Anterior cingulate cortex (tissue), 58 donors: ENCODE data around the gene RPL37A.
A peak's percentile ranks its signal among the peaks of the same experiment; 100 is the strongest.

Experiments
- DNase-seq, 58 donors: peaks; one replicate each; lab custom pipeline; 2025; lab: John Stamatoyannopoulos, UW

RPL37A gene

GRCh38 chr2:216486271-216486670 is 12.4 kb upstream of the RPL37A start:
- DNase-seq = no peak

GRCh38 chr2:216486708-216487107 is 11.9 kb upstream of the RPL37A start:
- no peak for DNase-seq

GRCh38 chr2:216490061-216490460 is 8.6 kb upstream of the RPL37A start:
- DNase-seq = no peak

GRCh38 chr2:216491793-216492596 is 6.6 kb upstream of the RPL37A start:
- DNase-seq = no peak

- DNase-seq = peak in 18 of 58 donors; percentile 5 to 63 (median 26)
Observed at GRCh38 chr2:216492597-216493333, 5.9 kb upstream of the RPL37A start.

GRCh38 chr2:216493334-216493685 is 5.3 kb upstream of the RPL37A start:
- DNase-seq = no peak

GRCh38 chr2:216495656-216496055 is 3.0 kb upstream of the RPL37A start:
- DNase-seq = no peak

GRCh38 chr2:216497382-216498069 is 1.1 kb upstream of the RPL37A start:
- DNase-seq = no peak

- no peak for DNase-seq
Observed at GRCh38 chr2:216498070-216498378, 620 bp upstream of the RPL37A start.

- no peak for DNase-seq
Observed at GRCh38 chr2:216499641-216500218, 1.1 kb downstream of the RPL37A start.

GRCh38 chr2:216500572-216500971 is 1.9 kb downstream of the RPL37A start:
- no peak for DNase-seq

GRCh38 chr2:216501854-216502253 is 3.2 kb downstream of the RPL37A start:
- no peak for DNase-seq

- DNase-seq = no peak
Observed at GRCh38 chr2:216502381-216503158, 3.9 kb downstream of the RPL37A start.

GRCh38 chr2:216503159-216503629 is 4.5 kb downstream of the RPL37A start:
- no peak for DNase-seq

- no peak for DNase-seq
Observed at GRCh38 chr2:216503697-216504375, 5.2 kb downstream of the RPL37A start.

- no peak for DNase-seq
Observed at GRCh38 chr2:216504376-216504762, 5.7 kb downstream of the RPL37A start.

GRCh38 chr2:216505133-216506106 is 6.8 kb downstream of the RPL37A start:
- DNase-seq = no peak
